Caco-2 (cell line): ENCODE measurements around the gene PPARD. TPM values are rescaled to one million over a fixed set of nuclear protein-coding genes. Genes with fewer than 3 reads are reported as not detected.

Experiments used
- BruUV-seq: library from RNA; stranded (reverse); fragments of 400-500 nt; replicated peaks from 2 replicates; lab custom pipeline; 2021; lab: Mats Ljungman, UMichigan
- CTCF ChIA-PET: fragments of 300-600 bp; sonication (Branson Sonifier 250); formaldehyde crosslinking; loops from one replicate; lab custom pipeline; 2022; ENCODE audit warnings: antibody characterized with exemption; lab: Charles Lee
- POLR2A ChIA-PET: fragments of 300-600 bp; sonication (Branson Sonifier 250); formaldehyde crosslinking; loops from one replicate; lab custom pipeline; 2022; ENCODE audit warnings: antibody characterized with exemption; lab: Charles Lee
- DNase-seq, 2 experiments: peaks; one replicate each; pipeline versions ENCODE4 v3.0.0 to v3.0.0-alpha.2; 2020 to 2022
- H3K27me3 ChIP-seq: replicated peaks from 2 replicates; pipeline ENCODE4 v1.6.0; 2011; ENCODE audit warnings: low read length; ENCODE audit not compliant: control insufficient read depth, insufficient read depth
- H3K36me3 ChIP-seq: 2 replicates; pipeline ENCODE4 v1.5.1; 2011; ENCODE audit warnings: low read length; ENCODE audit not compliant: control insufficient read depth, insufficient read depth
- H3K4me1 ChIP-seq: fragments of 250-450 bp; sonication (Bioruptor Pico); 2 replicates; pipeline ENCODE4 v1.5.1; 2020; ENCODE audit warnings: mild to moderate bottlenecking
- H3K4me3 ChIP-seq: 2 replicates; pipeline ENCODE4 v1.5.1; 2011; ENCODE audit warnings: low read depth, mild to moderate bottlenecking, control low read depth, low read length
- H3K9me3 ChIP-seq: fragments of 250-450 bp; sonication (Bioruptor Pico); 2 replicates; pipeline ENCODE4 v1.5.1; 2020; ENCODE audit warnings: mild to moderate bottlenecking, moderate library complexity
- H3K27ac Mint-ChIP-seq: one replicate; pipeline ENCODE4 v1.8.0; 2022; ENCODE audit warnings: mixed read lengths; ENCODE audit not compliant: unreplicated experiment
- H3K27me3 Mint-ChIP-seq: one replicate; pipeline ENCODE4 v1.8.0; 2022; ENCODE audit warnings: mixed read lengths; ENCODE audit not compliant: insufficient read depth, unreplicated experiment
- H3K36me3 Mint-ChIP-seq: one replicate; pipeline ENCODE4 v1.8.0; 2022; ENCODE audit warnings: mild to moderate bottlenecking, mixed read lengths; ENCODE audit not compliant: insufficient read depth, unreplicated experiment
- H3K4me1 Mint-ChIP-seq: one replicate; pipeline ENCODE4 v1.8.0; 2022; ENCODE audit warnings: low read depth, mixed read lengths; ENCODE audit not compliant: unreplicated experiment
- H3K4me3 Mint-ChIP-seq: one replicate; pipeline ENCODE4 v1.8.0; 2022; ENCODE audit warnings: mild to moderate bottlenecking, moderate library complexity, mixed read lengths; ENCODE audit not compliant: unreplicated experiment
- H3K9me3 Mint-ChIP-seq: one replicate; pipeline ENCODE4 v1.8.0; 2022; ENCODE audit warnings: mixed read lengths; ENCODE audit not compliant: unreplicated experiment
- intact Hi-C: fragments of 100-400 bp; cut with micrococcal nuclease; formaldehyde crosslinking; loops from one replicate; pipeline ENCODE4 v1.10.0; 2022; ENCODE audit not compliant: unreplicated experiment
- total RNA-seq: library from RNA; stranded (reverse); gene quantifications from 2 replicates; pipeline ENCODE4 v1.2.3, GENCODE V29; 2022
- TF ChIP-seq, protein P1 (sequence below), 2 experiments: fragments of 200-600 bp in 1 of 2; IDR thresholded peaks; 1 replicate in 1 of 2; 2 replicates in 1 of 2; pipeline versions ENCODE4 v1.5.1 to v1.8.0; 2011 to 2022; ENCODE audit warnings: antibody characterized with exemption in 1 of 2, control low read depth in 1 of 2, inconsistent platforms in 1 of 2, low read depth in 1 of 2, low read length in 1 of 2, mild to moderate bottlenecking in 1 of 2, moderate library complexity in 1 of 2; ENCODE audit not compliant: insufficient read depth in 1 of 2, severe bottlenecking in 1 of 2, unreplicated experiment in 1 of 2

Gene PPARD
- total RNA-seq, 1 experiment from 2014 or later = 11.3 TPM

DNA sequence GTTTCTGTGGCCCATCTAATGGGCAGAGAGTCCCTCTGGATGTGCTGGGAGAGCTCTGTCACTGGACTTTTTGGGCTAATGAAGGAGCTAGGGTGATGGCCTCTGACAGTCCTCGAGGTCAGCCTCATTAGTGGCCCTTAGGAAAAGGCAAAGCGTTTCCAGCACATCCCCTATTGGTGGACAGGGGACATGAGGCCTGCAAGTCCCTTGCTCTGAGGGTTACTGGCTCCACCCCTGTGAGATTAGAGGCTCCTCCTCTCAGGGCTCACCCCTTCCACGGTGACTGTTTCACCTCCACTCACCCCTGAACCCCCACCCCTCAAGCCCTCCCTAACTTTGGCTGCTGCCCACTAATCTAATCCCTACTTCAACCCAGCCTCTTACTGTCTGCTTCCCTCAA lies 97.0 kb downstream of the PPARD start:
- TF ChIP-seq, protein P1, sequence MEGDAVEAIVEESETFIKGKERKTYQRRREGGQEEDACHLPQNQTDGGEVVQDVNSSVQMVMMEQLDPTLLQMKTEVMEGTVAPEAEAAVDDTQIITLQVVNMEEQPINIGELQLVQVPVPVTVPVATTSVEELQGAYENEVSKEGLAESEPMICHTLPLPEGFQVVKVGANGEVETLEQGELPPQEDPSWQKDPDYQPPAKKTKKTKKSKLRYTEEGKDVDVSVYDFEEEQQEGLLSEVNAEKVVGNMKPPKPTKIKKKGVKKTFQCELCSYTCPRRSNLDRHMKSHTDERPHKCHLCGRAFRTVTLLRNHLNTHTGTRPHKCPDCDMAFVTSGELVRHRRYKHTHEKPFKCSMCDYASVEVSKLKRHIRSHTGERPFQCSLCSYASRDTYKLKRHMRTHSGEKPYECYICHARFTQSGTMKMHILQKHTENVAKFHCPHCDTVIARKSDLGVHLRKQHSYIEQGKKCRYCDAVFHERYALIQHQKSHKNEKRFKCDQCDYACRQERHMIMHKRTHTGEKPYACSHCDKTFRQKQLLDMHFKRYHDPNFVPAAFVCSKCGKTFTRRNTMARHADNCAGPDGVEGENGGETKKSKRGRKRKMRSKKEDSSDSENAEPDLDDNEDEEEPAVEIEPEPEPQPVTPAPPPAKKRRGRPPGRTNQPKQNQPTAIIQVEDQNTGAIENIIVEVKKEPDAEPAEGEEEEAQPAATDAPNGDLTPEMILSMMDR (IDR thresholded peaks at IDR 0.05; ENCODE audit: insufficient read depth in 1 of 2, low read depth in 1 of 2, low read length in 1 of 2, severe bottlenecking in 1 of 2, unreplicated experiment in 1 of 2) = no peak
- no peak for DNase-seq
- H3K4me3 Mint-ChIP-seq = no peak overlapping the region
- no peaks in the 10 kb centered on the region for H3K4me1 Mint-ChIP-seq
- BruUV-seq = no TSS peak
- H3K27me3 Mint-ChIP-seq = no peaks in the 10 kb centered on the region
- H3K36me3 ChIP-seq = no peaks in the 10 kb centered on the region
- H3K27ac Mint-ChIP-seq = no peak overlapping the region
- CTCF ChIA-PET = no interaction called here
- no peaks in the 10 kb centered on the region for H3K4me1 ChIP-seq
- no peaks in the 10 kb centered on the region for H3K36me3 Mint-ChIP-seq
- POLR2A ChIA-PET = no interaction called here
- no peaks in the 10 kb centered on the region for H3K27me3 ChIP-seq
- intact Hi-C loops = no loop called here
- H3K4me3 ChIP-seq = no peak overlapping the region
- no peaks in the 10 kb centered on the region for H3K9me3 Mint-ChIP-seq
- H3K9me3 ChIP-seq = no peaks in the 10 kb centered on the region

DNA sequence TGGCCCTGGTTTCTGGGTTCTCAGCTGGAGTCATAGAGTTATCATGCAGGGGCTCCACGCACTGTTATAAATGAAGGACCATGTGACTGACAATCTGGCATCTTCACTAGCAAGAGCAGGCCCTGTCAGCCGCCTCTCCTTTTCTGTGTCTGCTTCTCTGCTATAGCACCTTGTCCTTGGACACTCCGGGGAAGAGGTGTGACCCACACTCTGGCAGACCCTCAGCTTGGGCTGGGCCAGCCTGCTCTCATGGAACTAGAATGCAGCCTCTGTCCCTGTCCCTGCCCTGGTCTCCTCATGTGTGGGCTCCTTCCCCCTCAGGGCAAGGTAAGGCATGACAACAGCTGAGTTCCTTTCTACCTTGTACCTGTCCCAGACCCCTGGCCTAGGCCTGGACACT lies 98.8 kb downstream of the PPARD start:
- Histone ChIP-seq H3K27me3 (no peaks in the 10 kb centered on the region), H3K4me1 (no peaks in the 10 kb centered on the region), H3K9me3 (no peaks in the 10 kb centered on the region), H3K36me3 (no peaks in the 10 kb centered on the region), H3K4me3 (no peak overlapping the region)
- intact Hi-C loops = no loop called here
- Mint-ChIP-seq H3K36me3 (no peaks in the 10 kb centered on the region), H3K4me1 (no peaks in the 10 kb centered on the region), H3K27ac (no peak overlapping the region), H3K27me3 (no peaks in the 10 kb centered on the region), H3K4me3 (no peak overlapping the region), H3K9me3 (no peaks in the 10 kb centered on the region)
- CTCF ChIA-PET = no interaction called here
- no TSS peak for BruUV-seq
- POLR2A ChIA-PET = no interaction called here
- TF ChIP-seq, protein P1 (IDR thresholded peaks at IDR 0.05; ENCODE audit: insufficient read depth in 1 of 2, low read depth in 1 of 2, low read length in 1 of 2, severe bottlenecking in 1 of 2, unreplicated experiment in 1 of 2) = no peak
- no peak for DNase-seq

DNA sequence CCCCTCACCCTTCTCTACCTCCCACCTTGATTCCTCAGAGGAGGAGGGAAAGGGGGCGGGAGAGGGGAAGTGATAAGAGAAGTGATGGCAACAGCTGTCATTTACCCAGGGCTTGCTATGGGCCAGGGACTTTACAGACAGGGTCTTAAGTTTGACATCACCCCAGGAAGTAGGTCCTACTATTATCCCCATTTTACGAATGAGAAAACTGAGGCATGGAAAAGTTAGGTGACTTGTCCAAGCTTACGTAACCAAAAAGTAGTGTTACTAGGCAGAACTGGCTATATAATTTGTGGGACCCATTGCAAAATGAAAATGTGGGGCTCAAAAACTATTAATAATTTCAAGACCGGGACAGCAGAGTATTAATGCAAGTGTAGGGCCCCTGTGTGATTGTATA lies 99.3 kb downstream of the PPARD start:
- H3K4me1 ChIP-seq = no peaks in the 10 kb centered on the region
- H3K9me3 ChIP-seq = no peaks in the 10 kb centered on the region
- Mint-ChIP-seq H3K4me3 (no peak overlapping the region), H3K27me3 (no peaks in the 10 kb centered on the region), H3K36me3 (no peaks in the 10 kb centered on the region), H3K9me3 (no peaks in the 10 kb centered on the region), H3K4me1 (no peaks in the 10 kb centered on the region), H3K27ac (no peak overlapping the region)
- ChIA-PET CTCF (no interaction called here), POLR2A (no interaction called here)
- no peak overlapping the region for H3K4me3 ChIP-seq
- BruUV-seq = no TSS peak
- no peak for DNase-seq
- no peaks in the 10 kb centered on the region for H3K36me3 ChIP-seq
- H3K27me3 ChIP-seq = no peaks in the 10 kb centered on the region
- intact Hi-C loops = no loop called here
- TF ChIP-seq, protein P1 (IDR thresholded peaks at IDR 0.05; ENCODE audit: insufficient read depth in 1 of 2, low read depth in 1 of 2, low read length in 1 of 2, severe bottlenecking in 1 of 2, unreplicated experiment in 1 of 2) = no peak
